HepG2 (cell line): Measurements from ENCODE around the gene ZNRD2. TPM values are rescaled to one million over a fixed set of nuclear protein-coding genes. Genes with fewer than 3 reads are reported as not detected.

ENCODE experiments used
- ADNP ChIP-seq: sonication (generic); formaldehyde crosslinking; IDR thresholded peaks from 2 replicates; pipeline ENCODE4 v1.4.0; 2020; ENCODE audit warnings: missing genetic modification reagents
- RARG ChIP-seq: sonication (generic); formaldehyde crosslinking; IDR thresholded peaks from 2 replicates; pipeline ENCODE4 v1.4.0; 2020; ENCODE audit warnings: low read depth, mild to moderate bottlenecking, missing genetic modification reagents
- THAP8 ChIP-seq: sonication (generic); formaldehyde crosslinking; IDR thresholded peaks from 2 replicates; pipeline ENCODE4 v1.5.1; 2020; ENCODE audit warnings: missing genetic modification reagents, mild to moderate bottlenecking, borderline replicate concordance
- ZBTB39 ChIP-seq: sonication (generic); formaldehyde crosslinking; IDR thresholded peaks from 2 replicates; pipeline ENCODE4 v1.5.0; 2020; ENCODE audit warnings: missing genetic modification reagents
- ZBTB44 ChIP-seq: sonication (generic); formaldehyde crosslinking; IDR thresholded peaks from 2 replicates; pipeline ENCODE4 v1.4.0; 2020; ENCODE audit warnings: missing genetic modification reagents
- ZFP91 ChIP-seq: sonication (generic); formaldehyde crosslinking; IDR thresholded peaks from 2 replicates; pipeline ENCODE4 v1.9.0; 2022; ENCODE audit warnings: missing genetic modification reagents, mild to moderate bottlenecking, borderline replicate concordance
- ZFX ChIP-seq: sonication (generic); formaldehyde crosslinking; IDR thresholded peaks from 2 replicates; pipeline ENCODE4 v1.4.0; 2020; ENCODE audit warnings: mild to moderate bottlenecking, low read depth, missing genetic modification reagents, moderate library complexity
- ZNF280D ChIP-seq: sonication (generic); formaldehyde crosslinking; IDR thresholded peaks from 2 replicates; pipeline ENCODE4 v1.5.1; 2020; ENCODE audit warnings: mild to moderate bottlenecking, missing genetic modification reagents
- ZNF556 ChIP-seq: sonication (generic); formaldehyde crosslinking; IDR thresholded peaks from 2 replicates; pipeline ENCODE4 v1.4.0; 2020; ENCODE audit warnings: mild to moderate bottlenecking, missing genetic modification reagents, borderline replicate concordance
- ZXDC ChIP-seq: sonication (generic); formaldehyde crosslinking; IDR thresholded peaks from 2 replicates; pipeline ENCODE4 v1.5.0; 2020; ENCODE audit warnings: mild to moderate bottlenecking, missing genetic modification reagents
- polyA plus RNA-seq, 8 experiments: library from polyadenylated mRNA; depleted of rRNA in 3 of 8; stranded (reverse) in 7 of 8; unstranded in 1 of 8; fragments of >200 nt; fragmentation: Illumina TruSeq in 4 of 8; extraction: Trizol in 4 of 8; gene quantifications; 2 replicates each; pipeline versions ENCODE4 v1.2.1 to v1.2.3, GENCODE V29; 2011 to 2016; ENCODE audit warnings: low read depth in 4 of 8, missing spikeins in 1 of 8, mixed read lengths in 1 of 8; ENCODE audit not compliant: insufficient read depth in 1 of 8
- total RNA-seq, 5 experiments: library from RNA; depleted of rRNA; stranded (reverse); fragments of >200 nt; fragmentation: Illumina TruSeq; extraction: Trizol; gene quantifications; 2 replicates each; pipeline ENCODE4 v1.2.3, GENCODE V29; 2016; ENCODE audit warnings: low read depth in 1 of 5

ZNRD2 gene
- total and polyA plus RNA-seq, 2 of the 13 experiments (the other 11 are each of a cell fraction or from before 2014, with no cell fraction given): 29.2 to 34.0 TPM

GRCh38 chr11:65558930-65559509, 11.3 kb upstream of the ZNRD2 start (continued):
- TF ChIP-seq ZFP91 (CRISPR knock-in tag) (peak; percentile 50; the same call in 1 of the 2 replicates), ZXDC (CRISPR knock-in tag) (0 out of 2 replicates have a peak, but pooled peaks have one; percentile 44), ZNF280D (CRISPR knock-in tag) (0 out of 2 replicates have a peak, but pooled peaks have one; percentile 61), ZNF556 (CRISPR knock-in tag) (peak; percentile 43; the same call in 1 of the 2 replicates), ADNP (CRISPR knock-in tag) (0 out of 2 replicates have a peak, but pooled peaks have one; percentile 49), ZBTB39 (no peak), RARG (0 out of 2 replicates have a peak, but pooled peaks have one; percentile 47), THAP8 (CRISPR knock-in tag) (no peak), ZFX (peak; percentile 61), ZBTB44 (CRISPR knock-in tag) (no peak)
